ENCODE measurements around the gene MICB. TPM values are rescaled to one million over a fixed set of nuclear protein-coding genes. Genes with fewer than 3 reads are reported as not detected.

The MICB gene
- polyA plus RNA-seq, 1 donor (not counting 4 experiments of a cell fraction or from before 2014, with no cell fraction given) = 8.6 TPM

GRCh38 chr6:31465185-31465536, 32.8 kb upstream of the MICB start:
- Histone ChIP-seq H2AFZ (ENCODE audit: control insufficient read depth, low read length) (no peak overlapping the region), H4K20me1 (ENCODE audit: control insufficient read depth, extremely low read depth, insufficient read depth, low read length) (no peaks in the 10 kb centered on the region), H3K9me3 (ENCODE audit: control insufficient read depth, low read depth, low read length) (no peaks in the 10 kb centered on the region), H3K9me1 (ENCODE audit: control insufficient read depth, extremely low read depth, insufficient read depth, low read length) (no peaks in the 10 kb centered on the region), H3K4me1 (ENCODE audit: control insufficient read depth, extremely low read depth, insufficient read depth, low read length) (peaks cover 14% of the 10 kb centered on the region), H3K9ac (ENCODE audit: control insufficient read depth, extremely low read depth, insufficient read depth, low read length) (no peak overlapping the region), H3K36me3 (ENCODE audit: control insufficient read depth in 2 of 2, extremely low read depth in 1 of 2, insufficient read depth in 2 of 2, low read length in 2 of 2) (no peaks in the 10 kb centered on the region), H3K27ac (ENCODE audit: control insufficient read depth, insufficient read depth, low read length) (no peak overlapping the region), H3K4me2 (ENCODE audit: control insufficient read depth, extremely low read depth, insufficient read depth, low read depth, low read length) (no peak overlapping the region), H3K4me3 (ENCODE audit: control insufficient read depth in 2 of 3, extremely low read depth in 1 of 3, insufficient read depth in 2 of 3, low read depth in 1 of 3, low read length in 3 of 3) (no peak overlapping the region), H3K79me2 (ENCODE audit: control insufficient read depth, insufficient read depth, low read length) (no peaks in the 10 kb centered on the region), H3K27me3 (ENCODE audit: control insufficient read depth, extremely low read depth, insufficient read depth, low read length) (peaks cover 3% of the 10 kb centered on the region)
- no peak for FAIRE-seq
- dilution Hi-C loops (cut with MboI; ENCODE audit: extremely low pct_ligation_motif_present, low sequenced_read_pairs) = no loop called here
- no peak for TF ChIP-seq CTCF (optimal IDR thresholded peaks at IDR 0.05 in 1 of 3, IDR thresholded peaks at IDR 0.05 in 1 of 3, conservative IDR thresholded peaks at IDR 0.05 in 1 of 3; ENCODE audit: extremely low read depth in 1 of 3, insufficient read depth in 2 of 3, low read length in 3 of 3)
- no peak for TF ChIP-seq EZH2 (IDR thresholded peaks at IDR 0.05; ENCODE audit: low read length)
- DNase-seq (ENCODE audit: low read depth, low spot score) = no peak

- no peak overlapping the region for H3K9ac ChIP-seq (ENCODE audit: control insufficient read depth, extremely low read depth, insufficient read depth, low read length)
- TF ChIP-seq CTCF (optimal IDR thresholded peaks at IDR 0.05 in 1 of 3, IDR thresholded peaks at IDR 0.05 in 1 of 3, conservative IDR thresholded peaks at IDR 0.05 in 1 of 3; ENCODE audit: extremely low read depth in 1 of 3, insufficient read depth in 2 of 3, low read length in 3 of 3) (no peak), EZH2 (IDR thresholded peaks at IDR 0.05; ENCODE audit: low read length) (no peak)
- no peaks in the 10 kb centered on the region for H3K9me3 ChIP-seq (ENCODE audit: control insufficient read depth, low read depth, low read length)
- dilution Hi-C loops (cut with MboI; ENCODE audit: extremely low pct_ligation_motif_present, low sequenced_read_pairs) = no loop called here
- H3K9me1 ChIP-seq (ENCODE audit: control insufficient read depth, extremely low read depth, insufficient read depth, low read length) = no peaks in the 10 kb centered on the region
- no peak overlapping the region for H3K4me3 ChIP-seq (ENCODE audit: control insufficient read depth in 2 of 3, extremely low read depth in 1 of 3, insufficient read depth in 2 of 3, low read depth in 1 of 3, low read length in 3 of 3)
- no peak overlapping the region for H3K27ac ChIP-seq (ENCODE audit: control insufficient read depth, insufficient read depth, low read length)
- H3K27me3 ChIP-seq (ENCODE audit: control insufficient read depth, extremely low read depth, insufficient read depth, low read length) = peaks cover 3% of the 10 kb centered on the region
- no peaks in the 10 kb centered on the region for H3K36me3 ChIP-seq (ENCODE audit: control insufficient read depth in 2 of 2, extremely low read depth in 1 of 2, insufficient read depth in 2 of 2, low read length in 2 of 2)
- peaks cover 14% of the 10 kb centered on the region for H3K4me1 ChIP-seq (ENCODE audit: control insufficient read depth, extremely low read depth, insufficient read depth, low read length)
- no peaks in the 10 kb centered on the region for H4K20me1 ChIP-seq (ENCODE audit: control insufficient read depth, extremely low read depth, insufficient read depth, low read length)
- FAIRE-seq (no peak), DNase-seq (ENCODE audit: low read depth, low spot score) (no peak)
- no peak overlapping the region for H3K4me2 ChIP-seq (ENCODE audit: control insufficient read depth, extremely low read depth, insufficient read depth, low read depth, low read length)
- no peaks in the 10 kb centered on the region for H3K79me2 ChIP-seq (ENCODE audit: control insufficient read depth, insufficient read depth, low read length)
- no peak overlapping the region for H2AFZ ChIP-seq (ENCODE audit: control insufficient read depth, low read length)
These were observed 32.2 kb upstream of the MICB start for GRCh38 chr6:31465718-31466117.

Measured in keratinocyte (primary cell).